H9 (cell line): ENCODE results near the gene KRTAP1-4. TPM values are rescaled to one million over a fixed set of nuclear protein-coding genes. Genes with fewer than 3 reads are reported as not detected.

Source experiments
- DNase-seq: peaks from one replicate; pipeline ENCODE4 v3.0.0-alpha.2; 2017
- H2AFZ ChIP-seq: one replicate; pipeline ENCODE4 v1.6.1; 2013; ENCODE audit warnings: mild to moderate bottlenecking, low read length, control low read depth, moderate library complexity
- H2AK5ac ChIP-seq: 2 replicates; pipeline ENCODE4 v1.6.1; 2013; ENCODE audit warnings: low read length, control low read depth, mixed read lengths; ENCODE audit not compliant: insufficient read length
- H2BK120ac ChIP-seq: one replicate; pipeline ENCODE4 v1.6.1; 2013; ENCODE audit warnings: low read depth, mild to moderate bottlenecking, low read length, control low read depth, inconsistent platforms; ENCODE audit not compliant: poor library complexity, severe bottlenecking
- H2BK12ac ChIP-seq: 2 replicates; pipeline ENCODE4 v1.6.1; 2013; ENCODE audit warnings: low read length, control low read depth, mixed read lengths, low read depth; ENCODE audit not compliant: insufficient read length
- H2BK15ac ChIP-seq: 2 replicates; pipeline ENCODE4 v1.6.1; 2013; ENCODE audit warnings: low read depth, low read length, control low read depth
- H2BK20ac ChIP-seq: one replicate; pipeline ENCODE4 v1.6.1; 2013; ENCODE audit warnings: low read depth, mild to moderate bottlenecking, low read length, control low read depth, inconsistent platforms; ENCODE audit not compliant: poor library complexity, severe bottlenecking
- H2BK5ac ChIP-seq: 2 replicates; pipeline ENCODE4 v1.6.1; 2013; ENCODE audit warnings: low read length, control low read depth, mixed read lengths; ENCODE audit not compliant: insufficient read length
- H3K14ac ChIP-seq: 2 replicates; pipeline ENCODE4 v1.6.1; 2013; ENCODE audit warnings: low read length, control low read depth; ENCODE audit not compliant: insufficient read depth
- H3K18ac ChIP-seq: 2 replicates; pipeline ENCODE4 v1.6.1; 2013; ENCODE audit warnings: low read depth, mild to moderate bottlenecking, mixed read lengths, low read length, control low read depth; ENCODE audit not compliant: insufficient read length
- H3K23ac ChIP-seq: 2 replicates; pipeline ENCODE4 v1.6.1; 2013; ENCODE audit warnings: low read length, control low read depth, mixed read lengths, low read depth; ENCODE audit not compliant: insufficient read length
- H3K23me2 ChIP-seq: 2 replicates; pipeline ENCODE4 v1.6.1; 2013; ENCODE audit warnings: low read depth, mild to moderate bottlenecking, mixed read lengths, low read length, control low read depth; ENCODE audit not compliant: insufficient read length, poor library complexity, severe bottlenecking
- H3K27ac ChIP-seq: 2 replicates; pipeline ENCODE4 v1.5.1; 2013; ENCODE audit warnings: low read length, control low read depth, mixed read lengths, low read depth; ENCODE audit not compliant: insufficient read length
- H3K27me3 ChIP-seq: 2 replicates; pipeline ENCODE4 v1.6.1; 2013; ENCODE audit warnings: low read length, control low read depth, inconsistent platforms; ENCODE audit not compliant: insufficient read depth
- H3K4ac ChIP-seq: 2 replicates; pipeline ENCODE4 v1.6.1; 2013; ENCODE audit warnings: low read depth, mild to moderate bottlenecking, control low read depth, inconsistent platforms, low read length, moderate library complexity
- H3K4me1 ChIP-seq: 2 replicates; pipeline ENCODE4 v1.6.1; 2013; ENCODE audit warnings: low read length, control low read depth, inconsistent platforms; ENCODE audit not compliant: insufficient read depth
- H3K4me2 ChIP-seq: 2 replicates; pipeline ENCODE4 v1.6.1; 2013; ENCODE audit warnings: low read length, control low read depth, mixed read lengths; ENCODE audit not compliant: insufficient read length, insufficient read depth
- H3K56ac ChIP-seq: 2 replicates; pipeline ENCODE4 v1.6.1; 2013; ENCODE audit warnings: low read depth, mild to moderate bottlenecking, mixed read lengths, low read length, control low read depth; ENCODE audit not compliant: insufficient read length
- H3K79me1 ChIP-seq: 2 replicates; pipeline ENCODE4 v1.6.1; 2013; ENCODE audit warnings: low read depth, mild to moderate bottlenecking, moderate library complexity, low read length, control low read depth, inconsistent platforms; ENCODE audit not compliant: insufficient read depth, poor library complexity, severe bottlenecking
- H3K79me2 ChIP-seq: 2 replicates; pipeline ENCODE4 v1.6.1; 2013; ENCODE audit warnings: low read length, control low read depth, inconsistent platforms; ENCODE audit not compliant: insufficient read depth
- H3K9ac ChIP-seq: 2 replicates; pipeline ENCODE4 v1.6.1; 2013; ENCODE audit warnings: low read length, control low read depth, mixed read lengths; ENCODE audit not compliant: insufficient read length; ENCODE audit errors: extremely low read depth
- H3K9me3 ChIP-seq: one replicate; pipeline ENCODE4 v1.6.1; 2013; ENCODE audit warnings: low read depth, low read length, inconsistent platforms; ENCODE audit not compliant: control insufficient read depth
- H3T11ph ChIP-seq: one replicate; pipeline ENCODE4 v1.6.1; 2013; ENCODE audit warnings: mild to moderate bottlenecking, low read length, control low read depth, inconsistent platforms
- H4K20me1 ChIP-seq: one replicate; pipeline ENCODE4 v1.6.1; 2013; ENCODE audit not compliant: control insufficient read depth, insufficient read length, insufficient read depth
- H4K5ac ChIP-seq: 2 replicates; pipeline ENCODE4 v1.6.1; 2013; ENCODE audit warnings: low read depth, mild to moderate bottlenecking, mixed read lengths, low read length, control low read depth; ENCODE audit not compliant: insufficient read length
- H4K8ac ChIP-seq: replicated peaks from 2 replicates; pipeline ENCODE4 v1.6.1; 2013; ENCODE audit warnings: low read length, control low read depth, mixed read lengths, low read depth; ENCODE audit not compliant: insufficient read length
- H4K91ac ChIP-seq: 2 replicates; pipeline ENCODE4 v1.6.1; 2013; ENCODE audit warnings: low read depth, mild to moderate bottlenecking, moderate library complexity, mixed read lengths, low read length, control low read depth; ENCODE audit not compliant: insufficient read length
- H3K27ac Mint-ChIP-seq, 3 experiments: 2 replicates in 2 of 3; 3 replicates in 1 of 3; pipeline ENCODE4 v1.8.0; 2020 to 2021; ENCODE audit warnings: mixed read lengths in 3 of 3, mild to moderate bottlenecking in 1 of 3, moderate library complexity in 1 of 3
- H3K27me3 Mint-ChIP-seq: 2 replicates; pipeline ENCODE4 v1.8.0; 2021; ENCODE audit warnings: low read depth, mild to moderate bottlenecking, moderate library complexity, mixed read lengths
- H3K36me3 Mint-ChIP-seq, 3 experiments: 2 replicates in 2 of 3; 3 replicates in 1 of 3; pipeline ENCODE4 v1.8.0; 2020 to 2021; ENCODE audit warnings: low read depth in 3 of 3, mixed read lengths in 3 of 3; ENCODE audit not compliant: insufficient read depth in 1 of 3
- H3K4me1 Mint-ChIP-seq, 2 experiments: 2 replicates each; pipeline ENCODE4 v1.8.0; 2020; ENCODE audit warnings: mixed read lengths in 2 of 2
- H3K4me3 Mint-ChIP-seq, 2 experiments: 2 replicates in 1 of 2; 3 replicates in 1 of 2; pipeline ENCODE4 v1.8.0; 2020 to 2021; ENCODE audit warnings: mild to moderate bottlenecking in 2 of 2, mixed read lengths in 2 of 2, moderate library complexity in 1 of 2
- H3K9me3 Mint-ChIP-seq, 2 experiments: 2 replicates in 1 of 2; 3 replicates in 1 of 2; pipeline ENCODE4 v1.8.0; 2020; ENCODE audit warnings: mild to moderate bottlenecking in 2 of 2, mixed read lengths in 2 of 2, moderate library complexity in 1 of 2
- WGBS: extraction: QIAGEN DNeasy Blood & Tissue Kit; methylation state at CpG from one replicate; pipeline ENCODE4 v1.1.7; 2013; ENCODE audit warnings: missing lambda C conversion rate, low lambda C conversion rate, mixed read lengths; ENCODE audit not compliant: insufficient read length; ENCODE audit errors: extremely low coverage; 5-methylcytosine and 5-hydroxymethylcytosine counted together
- total RNA-seq: library from RNA; stranded (reverse); gene quantifications from 2 replicates; pipeline ENCODE4 v1.2.1, GENCODE V29; 2021
- TF ChIP-seq, protein P1 (sequence below): fragments of 200-600 bp; sonication (generic); conservative IDR thresholded peaks from 3 replicates; pipeline ENCODE4 v1.8.0; 2021; ENCODE audit warnings: antibody characterized with exemption, mild to moderate bottlenecking

The KRTAP1-4 gene
- total RNA-seq, 1 experiment from 2014 or later: not detected

DNA sequence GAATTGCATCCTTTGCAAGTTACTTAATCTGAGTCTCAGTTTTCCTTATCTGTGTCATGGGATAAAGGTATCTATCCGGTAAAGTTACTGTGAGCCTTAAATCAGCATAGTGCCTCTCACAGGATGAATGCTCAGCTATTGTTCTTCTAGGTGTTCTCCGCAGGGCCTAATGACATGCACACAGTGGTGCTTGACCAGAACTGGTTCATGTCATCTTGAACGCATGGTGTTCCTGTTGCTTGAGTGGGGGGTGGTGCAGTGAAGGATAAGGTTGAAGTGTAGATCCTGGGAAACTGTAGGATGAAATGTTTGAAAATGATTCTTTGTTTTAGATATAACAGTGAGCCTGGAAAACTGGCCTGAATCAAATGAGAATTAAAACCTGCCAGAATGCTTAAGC, 49.9 kb downstream of the KRTAP1-4 start:
- Histone ChIP-seq H2BK20ac (no peak overlapping the region), H3K27me3 (no peaks in the 10 kb centered on the region), H2BK5ac (no peak overlapping the region), H4K8ac (no peak overlapping the region), H3K4ac (no peak overlapping the region), H2AFZ (no peak overlapping the region), H3K4me1 (no peaks in the 10 kb centered on the region; the same call in 1 of the 2 replicates), H3K9ac (no peak overlapping the region), H3K23ac (no peak overlapping the region), H3K27ac (no peak overlapping the region), H3K9me3 (no peaks in the 10 kb centered on the region), H3K18ac (no peak overlapping the region), H2AK5ac (no peak overlapping the region), H4K91ac (no peak overlapping the region), H2BK12ac (no peak overlapping the region), H3K56ac (no peak overlapping the region), H3K23me2 (no peaks in the 10 kb centered on the region), H2BK15ac (no peak overlapping the region), H4K5ac (no peak overlapping the region), H3K4me2 (no peak overlapping the region), H3K79me1 (no peaks in the 10 kb centered on the region), H4K20me1 (no peaks in the 10 kb centered on the region), H3T11ph (no peak overlapping the region), H3K14ac (no peak overlapping the region), H3K79me2 (no peaks in the 10 kb centered on the region), H2BK120ac (no peak overlapping the region)
- Mint-ChIP-seq H3K27me3 (peaks cover 3% of the 10 kb centered on the region), H3K4me3 (no peak overlapping the region; a peak in 1 of 5 replicates), H3K36me3 (no peaks in the 10 kb centered on the region), H3K9me3 (no peaks in the 10 kb centered on the region), H3K4me1 (peaks cover 11 to 14% of the 10 kb centered on the region in 2 experiments), H3K27ac (no peak overlapping the region)
- no CpG with 5 or more reads among the region's 3 CpGs for WGBS
- TF ChIP-seq, protein P1, sequence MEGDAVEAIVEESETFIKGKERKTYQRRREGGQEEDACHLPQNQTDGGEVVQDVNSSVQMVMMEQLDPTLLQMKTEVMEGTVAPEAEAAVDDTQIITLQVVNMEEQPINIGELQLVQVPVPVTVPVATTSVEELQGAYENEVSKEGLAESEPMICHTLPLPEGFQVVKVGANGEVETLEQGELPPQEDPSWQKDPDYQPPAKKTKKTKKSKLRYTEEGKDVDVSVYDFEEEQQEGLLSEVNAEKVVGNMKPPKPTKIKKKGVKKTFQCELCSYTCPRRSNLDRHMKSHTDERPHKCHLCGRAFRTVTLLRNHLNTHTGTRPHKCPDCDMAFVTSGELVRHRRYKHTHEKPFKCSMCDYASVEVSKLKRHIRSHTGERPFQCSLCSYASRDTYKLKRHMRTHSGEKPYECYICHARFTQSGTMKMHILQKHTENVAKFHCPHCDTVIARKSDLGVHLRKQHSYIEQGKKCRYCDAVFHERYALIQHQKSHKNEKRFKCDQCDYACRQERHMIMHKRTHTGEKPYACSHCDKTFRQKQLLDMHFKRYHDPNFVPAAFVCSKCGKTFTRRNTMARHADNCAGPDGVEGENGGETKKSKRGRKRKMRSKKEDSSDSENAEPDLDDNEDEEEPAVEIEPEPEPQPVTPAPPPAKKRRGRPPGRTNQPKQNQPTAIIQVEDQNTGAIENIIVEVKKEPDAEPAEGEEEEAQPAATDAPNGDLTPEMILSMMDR: no peak
- no peak for DNase-seq

Other genes starting within 250 kb of the KRTAP1-4 start
- gene KRT27, start 247.6 kb downstream of the KRTAP1-4 start, total RNA-seq: not detected in 2 replicates
- gene KRT28, start 230.2 kb downstream of the KRTAP1-4 start, total RNA-seq: not detected in 2 replicates
- gene KRT10, start 207.6 kb downstream of the KRTAP1-4 start, total RNA-seq: 24.0 and 28.4 TPM in 2 replicates
- gene KRT12, start 163.0 kb downstream of the KRTAP1-4 start, total RNA-seq: not detected in 2 replicates
- gene KRT20, start 145.0 kb downstream of the KRTAP1-4 start, total RNA-seq: not detected in 2 replicates
- gene KRT23, start 92.5 kb downstream of the KRTAP1-4 start, total RNA-seq: not detected in 2 replicates
- not detected in 2 replicates for gene KRT39, start 63.2 kb downstream of the KRTAP1-4 start, total RNA-seq
- not detected in 2 replicates for gene KRT40, start 45.9 kb downstream of the KRTAP1-4 start, total RNA-seq
- gene KRTAP3-3, start 36.0 kb downstream of the KRTAP1-4 start, total RNA-seq: not detected in 2 replicates
- gene KRTAP3-2, start 30.3 kb downstream of the KRTAP1-4 start, total RNA-seq: not detected in 2 replicates
- not detected in 2 replicates for gene KRTAP3-1, start 21.1 kb downstream of the KRTAP1-4 start, total RNA-seq
- not detected in 2 replicates for gene KRTAP1-5, start 3.0 kb downstream of the KRTAP1-4 start, total RNA-seq
- gene KRTAP1-3, start 4.7 kb upstream of the KRTAP1-4 start, total RNA-seq: not detected in 2 replicates
- gene KRTAP1-1, start 11.3 kb upstream of the KRTAP1-4 start, total RNA-seq: not detected in 2 replicates
- gene KRTAP2-1, start 17.1 kb upstream of the KRTAP1-4 start, total RNA-seq: not detected in 2 replicates
- gene KRTAP2-2, start 25.0 kb upstream of the KRTAP1-4 start, total RNA-seq: not detected in 2 replicates
- gene KRTAP2-3, start 29.9 kb upstream of the KRTAP1-4 start, total RNA-seq: not detected in 2 replicates
- not detected in 2 replicates for gene KRTAP2-4, start 35.7 kb upstream of the KRTAP1-4 start, total RNA-seq
- not detected in 2 replicates for gene KRTAP4-7, start 54.0 kb upstream of the KRTAP1-4 start, total RNA-seq
- gene KRTAP4-8, start 67.9 kb upstream of the KRTAP1-4 start, total RNA-seq: not detected in 2 replicates
- not detected in 2 replicates for gene KRTAP4-16, start 72.0 kb upstream of the KRTAP1-4 start, total RNA-seq
- not detected in 2 replicates for gene KRTAP4-9, start 75.2 kb upstream of the KRTAP1-4 start, total RNA-seq
- not detected in 2 replicates for gene KRTAP4-11, start 88.2 kb upstream of the KRTAP1-4 start, total RNA-seq
- gene KRTAP4-12, start 94.0 kb upstream of the KRTAP1-4 start, total RNA-seq: not detected in 2 replicates
- gene KRTAP4-6, start 110.3 kb upstream of the KRTAP1-4 start, total RNA-seq: not detected in 2 replicates
- not detected in 2 replicates for gene KRTAP4-5, start 119.6 kb upstream of the KRTAP1-4 start, total RNA-seq
- gene KRTAP4-4, start 130.6 kb upstream of the KRTAP1-4 start, total RNA-seq: not detected in 2 replicates
- gene KRTAP4-3, start 138.0 kb upstream of the KRTAP1-4 start, total RNA-seq: not detected in 2 replicates
- gene KRTAP4-2, start 148.0 kb upstream of the KRTAP1-4 start, total RNA-seq: not detected in 2 replicates
- not detected in 2 replicates for gene KRTAP4-1, start 154.7 kb upstream of the KRTAP1-4 start, total RNA-seq
- gene KRTAP9-1, start 159.7 kb upstream of the KRTAP1-4 start, total RNA-seq: not detected in 2 replicates
- gene KRTAP9-2, start 196.5 kb upstream of the KRTAP1-4 start, total RNA-seq: not detected in 2 replicates
- gene KRTAP9-3, start 202.3 kb upstream of the KRTAP1-4 start, total RNA-seq: not detected in 2 replicates
- gene KRTAP9-8, start 207.8 kb upstream of the KRTAP1-4 start, total RNA-seq: not detected in 2 replicates
- not detected in 2 replicates for gene KRTAP9-4, start 219.5 kb upstream of the KRTAP1-4 start, total RNA-seq
- gene KRTAP9-9, start 225.2 kb upstream of the KRTAP1-4 start, total RNA-seq: not detected in 2 replicates
- not detected in 2 replicates for gene KRTAP9-6, start 235.2 kb upstream of the KRTAP1-4 start, total RNA-seq
- gene KRTAP9-7, start 245.5 kb upstream of the KRTAP1-4 start, total RNA-seq: not detected in 2 replicates